Osteoblast (primary cell): ENCODE results near the gene FBXW7. TPM values are rescaled to one million over a fixed set of nuclear protein-coding genes. Genes with fewer than 3 reads are reported as not detected.

Experiments
- DNase-seq: peaks from one replicate; pipeline ENCODE4 v3.0.0; 2011; ENCODE audit warnings: low spot score, mixed read lengths; ENCODE audit not compliant: insufficient read length; ENCODE audit errors: missing footprints
- H2AFZ ChIP-seq: 2 replicates; pipeline ENCODE4 v1.6.0; 2011; ENCODE audit warnings: mild to moderate bottlenecking, low read length
- H3K27ac ChIP-seq: 2 replicates; pipeline ENCODE4 v1.5.1; 2011; ENCODE audit warnings: mild to moderate bottlenecking, low read depth, low read length, moderate library complexity
- H3K27me3 ChIP-seq: 2 replicates; pipeline ENCODE4 v1.6.0; 2012; ENCODE audit warnings: mild to moderate bottlenecking, control low read depth, inconsistent platforms, low read length, moderate library complexity; ENCODE audit not compliant: insufficient read depth
- H3K36me3 ChIP-seq: 2 replicates; pipeline ENCODE4 v1.5.1; 2011; ENCODE audit warnings: mild to moderate bottlenecking, low read length, control low read depth, moderate library complexity; ENCODE audit not compliant: insufficient read depth
- H3K4me1 ChIP-seq: 2 replicates; pipeline ENCODE4 v1.5.1; 2011; ENCODE audit warnings: mild to moderate bottlenecking, low read length, control low read depth, moderate library complexity; ENCODE audit not compliant: insufficient read depth
- H3K4me2 ChIP-seq: 2 replicates; pipeline ENCODE4 v1.6.0; 2011; ENCODE audit warnings: mild to moderate bottlenecking, low read length; ENCODE audit not compliant: insufficient read depth
- H3K4me3 ChIP-seq: fragments of 200-600 bp; sonication (generic); 3 replicates; pipeline ENCODE4 v1.5.1; 2012; ENCODE audit warnings: mild to moderate bottlenecking, low read length, inconsistent platforms; ENCODE audit not compliant: insufficient read depth
- H3K79me2 ChIP-seq: 2 replicates; pipeline ENCODE4 v1.6.0; 2012; ENCODE audit warnings: mild to moderate bottlenecking, low read length, control low read depth, inconsistent platforms; ENCODE audit not compliant: insufficient read depth
- H3K9me3 ChIP-seq: 2 replicates; pipeline ENCODE4 v1.5.1; 2011; ENCODE audit warnings: low read depth, low read length, control low read depth
- H4K20me1 ChIP-seq: 2 replicates; pipeline ENCODE4 v1.6.0; 2012; ENCODE audit warnings: mild to moderate bottlenecking, low read length, control low read depth; ENCODE audit not compliant: insufficient read depth
- total RNA-seq: library from RNA; depleted of rRNA; stranded (reverse); fragments of >200 nt; gene quantifications from 2 replicates; pipeline ENCODE4 v1.2.3, GENCODE V29; 2012
- TF ChIP-seq, protein P1 (sequence below): IDR thresholded peaks from 2 replicates; pipeline ENCODE4 v1.5.1; 2011; ENCODE audit warnings: mild to moderate bottlenecking, low read depth, low read length, moderate library complexity; ENCODE audit errors: extremely low read depth

The FBXW7 gene
- total RNA-seq, 1 donor = 74.9 TPM

DNA sequence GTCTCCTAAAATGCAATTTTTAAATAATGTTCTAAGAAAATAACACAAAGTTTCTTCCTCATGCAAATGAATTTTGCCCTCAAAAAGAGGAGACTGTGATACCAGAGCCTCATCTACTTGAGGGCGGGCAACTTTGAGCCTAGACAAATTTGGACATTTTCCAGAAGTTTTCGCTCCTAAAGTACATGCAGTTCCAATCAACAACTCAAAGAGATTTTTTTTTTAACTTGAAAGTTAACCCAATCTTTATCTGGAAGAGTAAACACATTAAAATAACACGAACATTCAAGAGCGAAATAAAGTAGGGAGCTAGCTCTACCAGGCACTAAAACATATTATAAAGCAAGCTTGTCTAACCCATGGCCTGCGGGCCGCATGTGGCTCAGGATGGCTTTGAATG lies 29.4 kb upstream of the FBXW7 start:
- H3K9me3 ChIP-seq = no peaks in the 10 kb centered on the region
- H2AFZ ChIP-seq = no peak overlapping the region
- H3K4me2 ChIP-seq = no peak overlapping the region
- no peak overlapping the region for H3K27ac ChIP-seq
- no peaks in the 10 kb centered on the region for H3K27me3 ChIP-seq
- TF ChIP-seq, protein P1, sequence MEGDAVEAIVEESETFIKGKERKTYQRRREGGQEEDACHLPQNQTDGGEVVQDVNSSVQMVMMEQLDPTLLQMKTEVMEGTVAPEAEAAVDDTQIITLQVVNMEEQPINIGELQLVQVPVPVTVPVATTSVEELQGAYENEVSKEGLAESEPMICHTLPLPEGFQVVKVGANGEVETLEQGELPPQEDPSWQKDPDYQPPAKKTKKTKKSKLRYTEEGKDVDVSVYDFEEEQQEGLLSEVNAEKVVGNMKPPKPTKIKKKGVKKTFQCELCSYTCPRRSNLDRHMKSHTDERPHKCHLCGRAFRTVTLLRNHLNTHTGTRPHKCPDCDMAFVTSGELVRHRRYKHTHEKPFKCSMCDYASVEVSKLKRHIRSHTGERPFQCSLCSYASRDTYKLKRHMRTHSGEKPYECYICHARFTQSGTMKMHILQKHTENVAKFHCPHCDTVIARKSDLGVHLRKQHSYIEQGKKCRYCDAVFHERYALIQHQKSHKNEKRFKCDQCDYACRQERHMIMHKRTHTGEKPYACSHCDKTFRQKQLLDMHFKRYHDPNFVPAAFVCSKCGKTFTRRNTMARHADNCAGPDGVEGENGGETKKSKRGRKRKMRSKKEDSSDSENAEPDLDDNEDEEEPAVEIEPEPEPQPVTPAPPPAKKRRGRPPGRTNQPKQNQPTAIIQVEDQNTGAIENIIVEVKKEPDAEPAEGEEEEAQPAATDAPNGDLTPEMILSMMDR = no peak
- no peak for DNase-seq
- H4K20me1 ChIP-seq = no peaks in the 10 kb centered on the region
- H3K4me1 ChIP-seq = no peaks in the 10 kb centered on the region
- H3K36me3 ChIP-seq = no peaks in the 10 kb centered on the region
- no peak overlapping the region for H3K4me3 ChIP-seq
- no peaks in the 10 kb centered on the region for H3K79me2 ChIP-seq

DNA sequence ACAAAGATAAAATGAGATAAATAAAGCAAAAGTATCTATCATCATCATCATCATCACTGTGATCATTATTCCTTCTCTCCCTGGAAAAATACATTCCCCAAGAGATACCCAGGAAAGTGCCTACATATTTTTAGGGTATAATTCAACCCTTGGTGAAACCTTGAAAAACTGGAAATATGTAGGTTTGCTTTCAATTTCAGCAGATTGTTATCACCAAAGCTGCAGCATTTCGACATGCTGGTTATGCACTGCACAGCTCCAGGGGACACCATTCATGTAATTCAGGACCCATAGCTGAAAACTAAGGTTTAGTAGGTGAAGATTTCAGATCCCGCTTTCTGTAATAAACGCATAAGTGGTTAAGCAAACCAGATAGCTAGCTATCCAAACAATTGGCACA lies 28.4 kb upstream of the FBXW7 start:
- no peak overlapping the region for H3K27ac ChIP-seq
- H4K20me1 ChIP-seq = no peaks in the 10 kb centered on the region
- no peaks in the 10 kb centered on the region for H3K79me2 ChIP-seq

DNA sequence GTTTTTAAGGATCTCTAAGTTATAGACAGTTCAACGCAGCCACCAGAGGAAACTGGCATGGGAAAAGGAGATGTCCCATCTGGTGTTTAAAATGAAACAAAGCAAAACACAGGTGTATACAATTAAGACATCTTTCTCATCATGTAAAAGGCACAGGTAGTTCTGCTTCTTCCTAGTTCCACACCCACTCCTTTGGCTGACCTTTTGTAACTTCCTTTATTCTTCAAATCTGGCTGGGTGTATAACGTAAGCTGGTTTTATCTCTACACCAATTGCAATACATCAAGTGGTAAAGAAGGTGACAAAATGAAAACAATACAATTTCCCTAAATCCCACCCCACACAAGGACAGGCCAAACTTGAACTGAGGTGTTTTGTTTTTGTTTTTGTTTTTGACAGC lies 27.3 kb upstream of the FBXW7 start:
- H3K79me2 ChIP-seq = no peaks in the 10 kb centered on the region
- no peaks in the 10 kb centered on the region for H3K27me3 ChIP-seq
- no peak overlapping the region for H3K4me3 ChIP-seq
- H3K4me2 ChIP-seq = no peak overlapping the region
- no peaks in the 10 kb centered on the region for H4K20me1 ChIP-seq
- DNase-seq = no peak
- TF ChIP-seq, protein P1 = no peak
- no peaks in the 10 kb centered on the region for H3K9me3 ChIP-seq
- H3K4me1 ChIP-seq = no peaks in the 10 kb centered on the region
- no peak overlapping the region for H3K27ac ChIP-seq
- H2AFZ ChIP-seq = no peak overlapping the region
- no peaks in the 10 kb centered on the region for H3K36me3 ChIP-seq

More for the DNA sequence above, 28.4 kb upstream of the FBXW7 start:
- no peak for DNase-seq
- TF ChIP-seq, protein P1 = no peak
- H3K4me3 ChIP-seq = no peak overlapping the region
- H3K4me1 ChIP-seq = no peaks in the 10 kb centered on the region
- no peaks in the 10 kb centered on the region for H3K36me3 ChIP-seq
- H3K4me2 ChIP-seq = no peak overlapping the region
- H2AFZ ChIP-seq = no peak overlapping the region
- no peaks in the 10 kb centered on the region for H3K27me3 ChIP-seq
- H3K9me3 ChIP-seq = no peaks in the 10 kb centered on the region

DNA sequence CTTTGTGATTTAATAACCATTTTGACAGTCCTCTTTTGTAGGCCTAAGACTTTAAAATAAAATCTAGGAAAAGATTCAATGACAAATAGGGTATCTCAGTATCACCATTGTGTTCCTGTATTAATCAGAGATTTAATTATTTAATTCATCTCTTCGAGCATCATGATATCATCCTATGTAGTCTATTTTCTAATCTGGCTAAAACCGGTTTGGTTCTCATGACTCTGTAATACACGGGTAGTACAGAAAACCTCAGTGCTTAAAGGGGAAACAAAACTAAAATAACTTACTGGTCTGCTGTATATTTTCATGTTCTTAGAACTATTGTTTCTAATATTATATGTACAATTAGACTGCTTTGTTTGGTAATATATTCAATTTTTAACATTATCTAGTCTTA lies 23.7 kb upstream of the FBXW7 start:
- Histone ChIP-seq H3K9me3 (no peaks in the 10 kb centered on the region), H3K4me3 (no peak overlapping the region), H3K79me2 (no peaks in the 10 kb centered on the region), H2AFZ (no peak overlapping the region), H3K27me3 (no peaks in the 10 kb centered on the region), H4K20me1 (no peaks in the 10 kb centered on the region), H3K4me2 (no peak overlapping the region), H3K36me3 (no peaks in the 10 kb centered on the region), H3K27ac (no peak overlapping the region), H3K4me1 (no peaks in the 10 kb centered on the region)
- no peak for DNase-seq
- TF ChIP-seq, protein P1 = no peak
